Endothelial cell of umbilical vein (primary cell): Measurements from ENCODE around the gene SCP2. TPM values are rescaled to one million over a fixed set of nuclear protein-coding genes. Genes with fewer than 3 reads are reported as not detected.

Source experiments
- BruUV-seq: library from RNA; stranded (reverse); fragments of 400-500 nt; replicated peaks from 2 replicates; lab custom pipeline; 2021; lab: Mats Ljungman, UMichigan
- CTCF ChIA-PET: fragments of 300-600, 350-600 bp; sonication (Branson Sonifier 250); formaldehyde crosslinking; loops from one replicate; lab custom pipeline; 2021; ENCODE audit warnings: antibody characterized with exemption, inconsistent platforms; lab: Charles Lee
- POLR2A ChIA-PET: fragments of 300-600, 350-600 bp; sonication (Branson Sonifier 250); formaldehyde crosslinking; loops from one replicate; lab custom pipeline; 2021; ENCODE audit warnings: antibody characterized with exemption, inconsistent platforms; lab: Charles Lee
- DNase-seq: peaks from one replicate; pipeline ENCODE4 v3.0.0-alpha.2; 2011; ENCODE audit warnings: low read depth, low spot score
- FAIRE-seq: peaks from 2 replicates; lab custom pipeline; 2011; peaks lifted over from hg19 to GRCh38; lab: Jason Lieb, UNC
- H2AFZ ChIP-seq: 2 replicates; pipeline ENCODE4 v1.6.0; 2012; ENCODE audit warnings: low read depth, low read length, control low read depth, inconsistent platforms
- H3K27ac ChIP-seq: 2 replicates; pipeline ENCODE4 v1.5.1; 2011; ENCODE audit warnings: low read depth, mild to moderate bottlenecking, control low read depth, low read length, moderate library complexity; ENCODE audit not compliant: insufficient read depth
- H3K27me3 ChIP-seq, 2 experiments: 2 replicates each; pipeline versions ENCODE4 v1.6.0 to v1.6.1; 2011; ENCODE audit warnings: low read length in 2 of 2, mixed read lengths in 1 of 2; ENCODE audit not compliant: control insufficient read depth in 2 of 2, insufficient read depth in 2 of 2
- H3K36me3 ChIP-seq, 2 experiments: 2 replicates in 1 of 2; 3 replicates in 1 of 2; pipeline ENCODE4 v1.5.1; 2011; ENCODE audit warnings: low read length in 2 of 2, mild to moderate bottlenecking in 1 of 2, moderate library complexity in 1 of 2; ENCODE audit not compliant: control insufficient read depth in 2 of 2, insufficient read depth in 2 of 2; ENCODE audit errors: extremely low read depth in 1 of 2
- H3K4me1 ChIP-seq: 3 replicates; pipeline ENCODE4 v1.5.1; 2011; ENCODE audit warnings: mild to moderate bottlenecking, low read length; ENCODE audit not compliant: control insufficient read depth, insufficient read depth; ENCODE audit errors: extremely low read depth
- H3K4me2 ChIP-seq: 2 replicates; pipeline ENCODE4 v1.6.1; 2011; ENCODE audit warnings: low read length, control low read depth, mixed read lengths; ENCODE audit not compliant: insufficient read depth
- H3K4me3 ChIP-seq, 3 experiments: fragments of 200-600 bp in 1 of 3; sonication (generic), shearing (Covaris generic) in 1 of 3; replicated peaks in 1 of 3; 2 replicates each; pipeline ENCODE4 v1.5.1; 2011 to 2016; ENCODE audit warnings: control low read depth in 3 of 3, low read length in 3 of 3, mild to moderate bottlenecking in 2 of 3, inconsistent platforms in 1 of 3, low read depth in 1 of 3, moderate library complexity in 1 of 3; ENCODE audit not compliant: insufficient read depth in 1 of 3
- H3K79me2 ChIP-seq: 2 replicates; pipeline ENCODE4 v1.6.0; 2012; ENCODE audit warnings: low read length, inconsistent platforms; ENCODE audit not compliant: control insufficient read depth, insufficient read depth
- H3K9ac ChIP-seq: replicated peaks from 2 replicates; pipeline ENCODE3; 2011; ENCODE audit warnings: low read length, control low read depth; ENCODE audit not compliant: insufficient read depth; ENCODE audit errors: extremely low read depth
- H3K9me1 ChIP-seq: replicated peaks from 3 replicates; pipeline ENCODE4 v1.6.0; 2011; ENCODE audit warnings: mild to moderate bottlenecking, low read length; ENCODE audit not compliant: control insufficient read depth, insufficient read depth; ENCODE audit errors: extremely low read depth
- H3K9me3 ChIP-seq: replicated peaks from 2 replicates; pipeline ENCODE4 v1.5.1; 2012; ENCODE audit warnings: low read length, inconsistent platforms; ENCODE audit not compliant: control insufficient read depth, insufficient read depth
- H4K20me1 ChIP-seq: replicated peaks from 2 replicates; pipeline ENCODE3; 2011; ENCODE audit warnings: mild to moderate bottlenecking, low read length; ENCODE audit not compliant: control insufficient read depth, insufficient read depth; ENCODE audit errors: extremely low read depth
- CTCF ChIP-seq, 2 donors: IDR thresholded peaks; 1 replicate in 1 of 2; 2 replicates in 1 of 2; pipeline ENCODE4 v1.5.1; 2011; ENCODE audit warnings: low read length in 2 of 2, mild to moderate bottlenecking in 2 of 2, moderate library complexity in 2 of 2, control low read depth in 1 of 2, inconsistent platforms in 1 of 2, low read depth in 1 of 2; ENCODE audit not compliant: insufficient read depth in 1 of 2; ENCODE audit errors: extremely low read depth in 1 of 2
- EZH2 ChIP-seq: IDR thresholded peaks from 2 replicates; pipeline ENCODE4 v1.6.1; 2012; ENCODE audit warnings: borderline replicate concordance, low read depth, mild to moderate bottlenecking, moderate library complexity, low read length, inconsistent platforms; ENCODE audit not compliant: severe bottlenecking
- FOS ChIP-seq: IDR thresholded peaks from 2 replicates; pipeline ENCODE4 v1.6.1; 2011; ENCODE audit warnings: mild to moderate bottlenecking, low read length, moderate library complexity, borderline replicate concordance; ENCODE audit not compliant: insufficient read depth
- GATA2 ChIP-seq: IDR thresholded peaks from 2 replicates; pipeline ENCODE4 v1.7.0; 2011; ENCODE audit warnings: low read depth, mild to moderate bottlenecking, moderate library complexity, mixed read lengths, low read length; ENCODE audit not compliant: insufficient read length, insufficient read depth
- JUN ChIP-seq: IDR thresholded peaks from 2 replicates; pipeline ENCODE4 v1.6.1; 2011; ENCODE audit warnings: borderline replicate concordance, low read depth; ENCODE audit not compliant: insufficient read length, insufficient read depth
- MYC ChIP-seq: IDR thresholded peaks from one replicate; pipeline ENCODE4 v1.6.1; 2011; ENCODE audit warnings: mild to moderate bottlenecking, low read depth, low read length
- POLR2A ChIP-seq: IDR thresholded peaks from 2 replicates; pipeline ENCODE4 v1.6.1; 2012; ENCODE audit warnings: low read depth, mild to moderate bottlenecking, control low read depth, low read length
- POLR2AphosphoS5 ChIP-seq: IDR thresholded peaks from 2 replicates; pipeline ENCODE4 v1.6.1; 2012; ENCODE audit warnings: low read depth, mild to moderate bottlenecking, control low read depth, low read length, moderate library complexity; ENCODE audit not compliant: insufficient read depth
- dilution Hi-C: fragments of 300-500 bp; cut with MboI; formaldehyde crosslinking; loops from one replicate; pipeline ENCODE4 v1.15.0; 2019; ENCODE audit warnings: low sequenced_read_pairs; ENCODE audit not compliant: extremely low pct_ligation_motif_present
- intact Hi-C: fragments of 100-400 bp; cut with micrococcal nuclease; formaldehyde crosslinking; loops from one replicate; pipeline ENCODE4 v1.10.0; 2022
- polyA plus RNA-seq, 4 experiments: library from polyadenylated mRNA; depleted of rRNA in 3 of 4; stranded (reverse) in 3 of 4; unstranded in 1 of 4; fragments of >200 nt; gene quantifications; 2 replicates each; pipeline versions ENCODE4 v1.2.1 to v1.2.3, GENCODE V29; 2011 to 2012; ENCODE audit warnings: missing spikeins in 1 of 4
- total RNA-seq: library from RNA; stranded (reverse); gene quantifications from 2 replicates; pipeline ENCODE4 v1.2.3, GENCODE V29; 2021
- TF ChIP-seq, protein P1 (sequence below): IDR thresholded peaks from 2 replicates; pipeline ENCODE4 v1.6.1; 2011; ENCODE audit not compliant: insufficient read depth, insufficient read length

SCP2 gene
- total and polyA plus RNA-seq, 2 donors (not counting 3 experiments of a cell fraction or from before 2014, with no cell fraction given): 42.4 to 92.7 TPM

DNA sequence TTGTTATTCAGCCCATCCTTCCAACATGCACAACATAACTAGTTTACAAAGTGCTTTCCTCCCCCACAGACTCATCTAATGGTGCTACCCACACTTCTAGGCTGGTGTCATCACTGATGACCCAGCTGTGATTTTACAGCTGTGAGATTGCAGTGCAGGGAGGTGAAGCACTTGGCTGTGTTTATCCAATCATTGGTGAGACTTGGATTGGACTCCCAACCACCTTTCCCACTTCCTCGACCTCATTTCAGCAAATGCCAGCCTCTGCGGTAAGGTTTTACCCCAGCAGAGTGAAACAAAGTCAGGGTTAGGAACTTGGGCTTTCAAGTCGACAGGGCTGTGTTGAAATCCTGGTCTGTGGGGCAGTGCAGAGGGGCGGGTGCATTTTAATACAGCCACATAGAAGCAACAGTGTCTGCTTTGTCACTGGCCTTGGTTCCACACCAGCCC lies 27.6 kb upstream of the SCP2 start:
- no peaks in the 10 kb centered on the region for H3K36me3 ChIP-seq
- no peak for TF ChIP-seq JUN
- TF ChIP-seq EZH2: no peak
- no peak for TF ChIP-seq GATA2
- TF ChIP-seq FOS: no peak
- TF ChIP-seq POLR2A: no peak
- TF ChIP-seq CTCF (IDR thresholded peaks at IDR 0.05; ENCODE audit: extremely low read depth in 1 of 2, insufficient read depth in 1 of 2, low read depth in 1 of 2, low read length in 2 of 2): no peak
- TF ChIP-seq, protein P1, sequence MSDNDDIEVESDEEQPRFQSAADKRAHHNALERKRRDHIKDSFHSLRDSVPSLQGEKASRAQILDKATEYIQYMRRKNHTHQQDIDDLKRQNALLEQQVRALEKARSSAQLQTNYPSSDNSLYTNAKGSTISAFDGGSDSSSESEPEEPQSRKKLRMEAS: no peak
- TF ChIP-seq POLR2AphosphoS5: no peak
- TF ChIP-seq MYC: no peak
- dilution Hi-C loops (no loop called here), intact Hi-C loops (no loop called here)
- no peak overlapping the region for H3K4me2 ChIP-seq
- no peak overlapping the region for H3K4me3 ChIP-seq
- no peaks in the 10 kb centered on the region for H3K4me1 ChIP-seq
- DNase-seq (no peak), FAIRE-seq (no peak)
- H3K27me3 ChIP-seq: no peaks in the 10 kb centered on the region
- H3K9ac ChIP-seq: no peak overlapping the region
- BruUV-seq: no TSS peak
- H3K9me3 ChIP-seq: no peaks in the 10 kb centered on the region
- ChIA-PET POLR2A (no interaction called here), CTCF (no interaction called here)
- H3K27ac ChIP-seq: no peak overlapping the region
- no peak overlapping the region for H2AFZ ChIP-seq
- no peaks in the 10 kb centered on the region for H4K20me1 ChIP-seq
- H3K9me1 ChIP-seq: no peaks in the 10 kb centered on the region
- no peaks in the 10 kb centered on the region for H3K79me2 ChIP-seq
